Right atrium auricular region (tissue), 2 donors: Measurements from ENCODE around the gene TEAD3. TPM values are rescaled to one million over a fixed set of nuclear protein-coding genes. Genes with fewer than 3 reads are reported as not detected.

Experiments
- DNase-seq: peaks from one replicate; pipeline ENCODE4 v3.0.0-alpha.2; 2019; ENCODE audit warnings: low spot score
- H3K27ac ChIP-seq, 2 donors: fragments of 200-600 bp; sonication (generic); 1 replicate in 1 of 2; 2 replicates in 1 of 2; pipeline ENCODE4 v1.5.1; 2016 to 2019
- H3K27me3 ChIP-seq, 2 donors: fragments of 200-600 bp; sonication (generic); one replicate each; pipeline versions ENCODE4 v1.5.1 to v1.6.0; 2017 to 2019
- H3K36me3 ChIP-seq: fragments of 200-600 bp; sonication (generic); one replicate; pipeline ENCODE4 v1.5.1; 2016
- H3K4me1 ChIP-seq, 2 donors: fragments of 200-600 bp; sonication (generic); one replicate each; pipeline versions ENCODE4 v1.5.1 to v1.6.0; 2017 to 2019
- H3K4me3 ChIP-seq, 2 donors: fragments of 200-600 bp; sonication (generic); 1 replicate in 1 of 2; 2 replicates in 1 of 2; pipeline ENCODE4 v1.5.1; 2017 to 2019; ENCODE audit warnings: mild to moderate bottlenecking in 1 of 2, moderate library complexity in 1 of 2
- H3K9me3 ChIP-seq, 2 donors: fragments of 200-600 bp; sonication (generic); one replicate each; pipeline ENCODE4 v1.5.1; 2019
- total RNA-seq, 2 donors: library from RNA; depleted of rRNA; stranded (reverse); fragments of >200 nt; gene quantifications; one replicate each; pipeline ENCODE4 v1.1.0, GENCODE V29; 2016
- TF ChIP-seq, protein P1 (sequence below), 2 donors: fragments of 200-600 bp; sonication (generic); IDR thresholded peaks; one replicate each; pipeline ENCODE4 v1.5.1; 2019; ENCODE audit warnings: antibody characterized with exemption in 2 of 2

TEAD3 gene
- total RNA-seq, 2 donors from 2014 or later, result 19.3 to 37.1 TPM

DNA sequence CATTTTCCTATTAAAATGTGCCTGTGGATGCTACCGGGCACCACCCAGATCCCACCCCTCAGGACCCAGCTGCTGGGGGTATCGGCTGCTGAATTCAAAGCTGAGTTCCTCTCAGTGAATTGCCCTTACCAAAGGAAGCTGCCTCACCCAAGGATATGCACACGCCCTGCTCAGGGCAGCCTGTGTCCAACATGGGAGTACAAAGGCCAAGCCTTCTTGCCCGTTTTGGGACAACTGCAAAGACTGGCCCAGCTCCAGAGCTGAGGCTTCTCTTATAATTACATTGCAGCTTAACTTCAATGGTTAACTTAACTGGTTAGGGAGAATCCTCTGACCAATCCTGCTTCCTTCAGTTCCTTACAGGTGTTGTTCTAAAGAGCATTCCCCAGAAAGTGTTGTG, 64.6 kb downstream of the TEAD3 start:
- DNase-seq, result no peak
- TF ChIP-seq, protein P1, sequence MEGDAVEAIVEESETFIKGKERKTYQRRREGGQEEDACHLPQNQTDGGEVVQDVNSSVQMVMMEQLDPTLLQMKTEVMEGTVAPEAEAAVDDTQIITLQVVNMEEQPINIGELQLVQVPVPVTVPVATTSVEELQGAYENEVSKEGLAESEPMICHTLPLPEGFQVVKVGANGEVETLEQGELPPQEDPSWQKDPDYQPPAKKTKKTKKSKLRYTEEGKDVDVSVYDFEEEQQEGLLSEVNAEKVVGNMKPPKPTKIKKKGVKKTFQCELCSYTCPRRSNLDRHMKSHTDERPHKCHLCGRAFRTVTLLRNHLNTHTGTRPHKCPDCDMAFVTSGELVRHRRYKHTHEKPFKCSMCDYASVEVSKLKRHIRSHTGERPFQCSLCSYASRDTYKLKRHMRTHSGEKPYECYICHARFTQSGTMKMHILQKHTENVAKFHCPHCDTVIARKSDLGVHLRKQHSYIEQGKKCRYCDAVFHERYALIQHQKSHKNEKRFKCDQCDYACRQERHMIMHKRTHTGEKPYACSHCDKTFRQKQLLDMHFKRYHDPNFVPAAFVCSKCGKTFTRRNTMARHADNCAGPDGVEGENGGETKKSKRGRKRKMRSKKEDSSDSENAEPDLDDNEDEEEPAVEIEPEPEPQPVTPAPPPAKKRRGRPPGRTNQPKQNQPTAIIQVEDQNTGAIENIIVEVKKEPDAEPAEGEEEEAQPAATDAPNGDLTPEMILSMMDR (IDR thresholded peaks at IDR 0.05), result no peak
- no peak overlapping the region for H3K27ac ChIP-seq
- H3K9me3 ChIP-seq, result peaks cover 0 to 10% of the 10 kb centered on the region in 2 donors
- peaks cover 0 to 7% of the 10 kb centered on the region in 2 donors for H3K4me1 ChIP-seq
- H3K4me3 ChIP-seq, result no peak overlapping the region
- H3K27me3 ChIP-seq, result no peaks in the 10 kb centered on the region
- no peaks in the 10 kb centered on the region for H3K36me3 ChIP-seq

DNA sequence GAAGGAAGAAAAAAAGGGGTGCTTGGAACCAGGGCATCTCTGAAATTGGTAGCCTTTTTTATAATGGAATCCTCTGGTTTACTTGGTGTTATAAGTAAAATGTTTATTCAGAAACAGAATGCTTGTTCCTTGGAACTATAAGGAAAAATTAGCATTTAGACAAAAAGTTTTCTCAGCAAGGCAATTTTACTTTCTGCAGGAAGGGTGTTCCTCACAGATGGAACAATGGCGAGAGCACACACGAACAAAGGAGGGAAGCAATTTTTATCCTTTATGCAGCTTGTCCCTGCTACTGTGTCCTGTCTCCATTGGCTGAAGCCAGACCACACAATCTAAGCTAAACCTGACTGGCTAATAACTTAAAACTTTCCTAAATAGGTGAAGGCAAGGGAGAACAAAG, 67.4 kb downstream of the TEAD3 start:
- no peak for DNase-seq
- Histone ChIP-seq H3K36me3 (peaks cover 22% of the 10 kb centered on the region), H3K27ac (no peak overlapping the region), H3K9me3 (peaks cover 0 to 10% of the 10 kb centered on the region in 2 donors), H3K27me3 (no peaks in the 10 kb centered on the region), H3K4me1 (no peaks in the 10 kb centered on the region), H3K4me3 (no peak overlapping the region)
- TF ChIP-seq, protein P1 (IDR thresholded peaks at IDR 0.05), result no peak

DNA sequence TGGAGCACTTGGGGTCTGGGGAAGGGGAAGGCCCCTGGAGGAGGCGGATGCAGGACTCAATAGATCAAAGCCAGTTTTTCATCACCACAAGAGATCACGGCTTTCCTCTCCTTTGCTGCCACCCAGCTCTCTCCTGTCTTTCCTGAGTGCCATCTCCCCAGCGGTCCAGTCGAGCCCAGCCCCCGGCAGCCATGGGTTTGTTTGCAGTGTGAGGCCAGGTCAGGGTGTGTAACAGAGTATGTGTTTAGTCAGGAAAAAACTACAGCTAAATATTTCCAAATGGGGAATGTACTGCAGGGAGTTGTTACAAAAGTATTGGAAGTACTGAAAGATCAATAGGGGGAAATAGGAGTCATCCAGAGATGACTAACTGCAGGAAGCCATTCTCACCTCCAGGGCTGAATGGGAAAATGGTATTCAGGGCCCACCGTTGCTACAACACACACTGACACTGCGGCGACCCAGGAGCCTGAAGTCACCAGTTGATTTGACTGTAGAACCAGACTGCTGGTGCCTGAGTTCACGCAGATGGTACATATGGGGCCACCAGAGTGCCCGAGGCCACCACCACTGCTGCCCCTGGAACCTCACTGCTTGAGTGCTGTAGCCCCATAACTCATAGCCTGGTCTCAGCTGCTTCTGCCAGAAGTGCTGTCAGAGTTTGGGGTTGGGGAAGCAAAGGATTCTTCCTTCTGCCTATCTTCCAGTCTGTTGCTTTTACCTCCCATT, 68.3 kb downstream of the TEAD3 start:
- TF ChIP-seq, protein P1 (IDR thresholded peaks at IDR 0.05), result no peak
- Histone ChIP-seq H3K36me3 (peaks cover 30% of the 10 kb centered on the region), H3K4me3 (no peak overlapping the region), H3K9me3 (peaks cover 0 to 10% of the 10 kb centered on the region in 2 donors), H3K27me3 (no peaks in the 10 kb centered on the region), H3K27ac (no peak overlapping the region), H3K4me1 (no peaks in the 10 kb centered on the region)
- DNase-seq, result no peak

DNA sequence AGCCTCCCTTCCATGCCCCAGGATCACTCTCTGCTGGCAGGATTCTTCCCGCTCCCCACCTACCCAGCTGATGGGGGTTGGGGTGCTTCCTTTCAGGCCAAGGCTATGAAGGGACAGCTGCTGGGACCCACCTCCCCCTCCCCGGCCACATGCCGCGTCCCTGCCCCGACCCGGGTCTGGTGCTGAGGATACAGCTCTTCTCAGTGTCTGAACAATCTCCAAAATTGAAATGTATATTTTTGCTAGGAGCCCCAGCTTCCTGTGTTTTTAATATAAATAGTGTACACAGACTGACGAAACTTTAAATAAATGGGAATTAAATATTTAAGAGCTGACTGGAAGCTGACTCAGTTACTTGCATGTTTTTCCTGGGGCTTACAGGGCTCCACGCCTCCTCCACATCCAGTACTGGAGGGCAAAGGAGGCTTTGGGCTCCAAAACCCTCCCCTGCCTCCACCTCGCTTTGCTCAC, 69.0 kb downstream of the TEAD3 start:
- no peak for DNase-seq
- H3K27me3 ChIP-seq, result no peaks in the 10 kb centered on the region
- H3K9me3 ChIP-seq, result peaks cover 0 to 10% of the 10 kb centered on the region in 2 donors
- TF ChIP-seq, protein P1 (IDR thresholded peaks at IDR 0.05), result no peak
- H3K36me3 ChIP-seq, result peaks cover 32% of the 10 kb centered on the region
- H3K27ac ChIP-seq, result no peak overlapping the region
- no peaks in the 10 kb centered on the region for H3K4me1 ChIP-seq
- no peak overlapping the region for H3K4me3 ChIP-seq

DNA sequence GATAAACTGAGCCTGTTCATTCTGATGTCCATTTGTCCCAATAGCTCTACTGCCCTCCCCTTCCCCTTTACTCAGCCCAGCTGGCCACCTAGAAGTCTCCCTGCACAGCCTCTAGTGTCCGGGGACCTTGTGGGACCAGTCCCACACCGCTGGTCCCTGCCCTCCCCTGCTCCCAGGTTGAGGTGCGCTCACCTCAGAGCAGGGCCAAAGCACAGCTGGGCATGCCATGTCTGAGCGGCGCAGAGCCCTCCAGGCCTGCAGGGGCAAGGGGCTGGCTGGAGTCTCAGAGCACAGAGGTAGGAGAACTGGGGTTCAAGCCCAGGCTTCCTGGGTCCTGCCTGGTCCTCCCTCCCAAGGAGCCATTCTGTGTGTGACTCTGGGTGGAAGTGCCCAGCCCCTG, 69.4 kb downstream of the TEAD3 start:
- no peaks in the 10 kb centered on the region for H3K27me3 ChIP-seq
- H3K36me3 ChIP-seq, result peaks cover 32% of the 10 kb centered on the region
- H3K4me3 ChIP-seq, result no peak overlapping the region
- H3K9me3 ChIP-seq, result peaks cover 0 to 10% of the 10 kb centered on the region in 2 donors
- no peak for DNase-seq
- no peaks in the 10 kb centered on the region for H3K4me1 ChIP-seq
- H3K27ac ChIP-seq, result no peak overlapping the region
- TF ChIP-seq, protein P1 (IDR thresholded peaks at IDR 0.05), result no peak
